ENCODE measurements around the gene CRYGB.

DNA sequence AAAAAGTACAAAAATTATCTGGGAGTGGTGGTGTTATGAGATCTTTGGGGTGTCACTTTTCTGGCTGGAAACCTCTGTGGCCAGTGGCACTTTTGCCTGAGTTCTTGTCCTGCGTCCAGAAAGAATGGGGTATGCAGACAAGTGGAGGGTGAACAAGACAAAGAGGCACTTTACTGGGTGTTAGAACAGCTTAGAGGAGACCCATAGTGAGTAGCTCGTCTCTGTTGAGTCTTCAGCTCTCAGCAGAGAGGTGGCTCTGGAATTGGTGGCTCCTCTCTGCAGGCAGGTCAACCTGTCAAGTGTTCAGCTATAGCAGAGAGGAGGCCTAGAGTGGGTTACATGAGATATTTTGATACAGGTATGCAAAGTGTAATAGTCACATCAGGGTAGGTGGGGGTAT, 47.7 kb downstream of the CRYGB start:
- TF ChIP-seq, protein P1, sequence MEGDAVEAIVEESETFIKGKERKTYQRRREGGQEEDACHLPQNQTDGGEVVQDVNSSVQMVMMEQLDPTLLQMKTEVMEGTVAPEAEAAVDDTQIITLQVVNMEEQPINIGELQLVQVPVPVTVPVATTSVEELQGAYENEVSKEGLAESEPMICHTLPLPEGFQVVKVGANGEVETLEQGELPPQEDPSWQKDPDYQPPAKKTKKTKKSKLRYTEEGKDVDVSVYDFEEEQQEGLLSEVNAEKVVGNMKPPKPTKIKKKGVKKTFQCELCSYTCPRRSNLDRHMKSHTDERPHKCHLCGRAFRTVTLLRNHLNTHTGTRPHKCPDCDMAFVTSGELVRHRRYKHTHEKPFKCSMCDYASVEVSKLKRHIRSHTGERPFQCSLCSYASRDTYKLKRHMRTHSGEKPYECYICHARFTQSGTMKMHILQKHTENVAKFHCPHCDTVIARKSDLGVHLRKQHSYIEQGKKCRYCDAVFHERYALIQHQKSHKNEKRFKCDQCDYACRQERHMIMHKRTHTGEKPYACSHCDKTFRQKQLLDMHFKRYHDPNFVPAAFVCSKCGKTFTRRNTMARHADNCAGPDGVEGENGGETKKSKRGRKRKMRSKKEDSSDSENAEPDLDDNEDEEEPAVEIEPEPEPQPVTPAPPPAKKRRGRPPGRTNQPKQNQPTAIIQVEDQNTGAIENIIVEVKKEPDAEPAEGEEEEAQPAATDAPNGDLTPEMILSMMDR (IDR thresholded peaks at IDR 0.05; ENCODE audit: low read length) = no peak
- no peak for TF ChIP-seq EZH2 (optimal IDR thresholded peaks at IDR 0.05; ENCODE audit: low read depth, low read length)
- no peak for TF ChIP-seq EZH2phosphoT487 (IDR thresholded peaks at IDR 0.05; ENCODE audit: low read length)

Data from MM.1S (cell line).